Measurements from ENCODE around the gene CUX1. TPM values are rescaled to one million over a fixed set of nuclear protein-coding genes. Genes with fewer than 3 reads are reported as not detected.
"Not testable (repeated sequence)": the region's sequence is repeated elsewhere in the genome, so short reads cannot be mapped to it uniquely, and the experiment has no call there.

The CUX1 gene
- total RNA-seq, 1 donor from 2014 or later, result 56.5 TPM

DNA sequence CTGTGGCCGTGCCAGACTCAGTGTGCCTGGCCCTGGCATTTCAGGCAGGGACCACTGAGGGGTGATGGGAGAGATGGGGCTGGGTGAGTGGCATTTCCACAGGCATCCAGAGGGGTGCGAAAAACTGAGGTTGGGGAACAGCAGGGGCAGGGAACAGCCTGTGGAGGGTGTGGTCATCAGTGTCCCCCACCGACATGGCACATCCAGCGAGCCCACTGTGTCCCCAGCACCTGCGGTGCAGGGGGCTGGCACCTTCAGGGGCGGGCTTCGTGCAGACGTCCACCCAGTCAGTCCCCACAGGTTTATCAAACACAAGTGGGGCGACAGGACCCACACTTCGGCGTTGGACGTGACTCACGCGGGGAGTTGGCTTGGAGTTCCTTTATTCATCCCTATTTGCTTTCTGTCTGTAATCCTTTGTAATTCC, 14.8 kb downstream of the CUX1 start:
- Mint-ChIP-seq H3K27me3 (ENCODE audit: unreplicated experiment) (peaks cover 3% of the 10 kb centered on the region), H3K27ac (ENCODE audit: unreplicated experiment) (no peak overlapping the region), H3K36me3 (ENCODE audit: unreplicated experiment) (no peaks in the 10 kb centered on the region), H3K4me1 (ENCODE audit: low read depth, unreplicated experiment) (peaks cover 2% of the 10 kb centered on the region), H3K9me3 (ENCODE audit: unreplicated experiment) (no peaks in the 10 kb centered on the region), H3K4me3 (ENCODE audit: unreplicated experiment) (no peak overlapping the region)
- no peak for DNase-seq
- TF ChIP-seq, protein P1, sequence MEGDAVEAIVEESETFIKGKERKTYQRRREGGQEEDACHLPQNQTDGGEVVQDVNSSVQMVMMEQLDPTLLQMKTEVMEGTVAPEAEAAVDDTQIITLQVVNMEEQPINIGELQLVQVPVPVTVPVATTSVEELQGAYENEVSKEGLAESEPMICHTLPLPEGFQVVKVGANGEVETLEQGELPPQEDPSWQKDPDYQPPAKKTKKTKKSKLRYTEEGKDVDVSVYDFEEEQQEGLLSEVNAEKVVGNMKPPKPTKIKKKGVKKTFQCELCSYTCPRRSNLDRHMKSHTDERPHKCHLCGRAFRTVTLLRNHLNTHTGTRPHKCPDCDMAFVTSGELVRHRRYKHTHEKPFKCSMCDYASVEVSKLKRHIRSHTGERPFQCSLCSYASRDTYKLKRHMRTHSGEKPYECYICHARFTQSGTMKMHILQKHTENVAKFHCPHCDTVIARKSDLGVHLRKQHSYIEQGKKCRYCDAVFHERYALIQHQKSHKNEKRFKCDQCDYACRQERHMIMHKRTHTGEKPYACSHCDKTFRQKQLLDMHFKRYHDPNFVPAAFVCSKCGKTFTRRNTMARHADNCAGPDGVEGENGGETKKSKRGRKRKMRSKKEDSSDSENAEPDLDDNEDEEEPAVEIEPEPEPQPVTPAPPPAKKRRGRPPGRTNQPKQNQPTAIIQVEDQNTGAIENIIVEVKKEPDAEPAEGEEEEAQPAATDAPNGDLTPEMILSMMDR (IDR thresholded peaks at IDR 0.05; ENCODE audit: partially characterized antibody, unreplicated experiment), result no peak

DNA sequence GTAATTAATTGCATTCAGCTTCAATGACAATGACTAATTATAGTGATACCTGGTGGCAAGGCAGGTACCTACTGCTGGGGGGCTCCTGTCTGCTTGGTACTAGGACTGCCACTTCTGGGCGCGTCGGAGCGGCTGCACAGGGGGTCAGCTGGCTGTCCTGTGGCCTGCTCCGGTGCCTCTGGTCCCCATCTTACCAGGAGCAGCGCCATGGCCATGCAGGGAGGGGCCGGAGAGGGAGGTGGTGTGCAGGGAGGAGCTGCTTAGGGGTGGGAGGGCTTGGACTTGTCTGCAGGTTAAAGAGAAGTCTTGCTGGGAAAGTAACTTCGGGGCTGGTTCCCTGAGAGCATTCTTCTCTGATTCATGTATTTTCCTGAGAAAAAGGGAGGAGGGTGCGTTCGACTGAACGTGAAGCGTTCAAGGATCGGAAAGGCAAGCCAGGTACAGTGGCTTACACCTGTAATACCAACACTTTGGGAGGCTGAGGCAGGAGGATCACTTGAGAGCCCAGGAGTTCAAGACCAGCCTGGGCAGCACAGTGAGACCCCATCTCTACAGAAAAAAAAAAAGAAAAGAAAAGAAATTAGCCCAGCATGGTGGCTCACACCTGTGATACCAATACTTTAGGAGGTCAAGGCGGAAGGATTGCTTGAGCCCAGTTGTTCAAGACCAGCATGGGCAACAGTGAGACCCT, 15.4 kb downstream of the CUX1 start:
- no peak for DNase-seq
- TF ChIP-seq, protein P1 (IDR thresholded peaks at IDR 0.05; ENCODE audit: partially characterized antibody, unreplicated experiment), result no peak
- H3K9me3 Mint-ChIP-seq (ENCODE audit: unreplicated experiment), result peaks cover under 1% of the 10 kb centered on the region
- no peak overlapping the region for H3K4me3 Mint-ChIP-seq (ENCODE audit: unreplicated experiment)
- H3K36me3 Mint-ChIP-seq (ENCODE audit: unreplicated experiment), result no peaks in the 10 kb centered on the region
- peaks cover 3% of the 10 kb centered on the region for H3K27me3 Mint-ChIP-seq (ENCODE audit: unreplicated experiment)
- peaks cover 2% of the 10 kb centered on the region for H3K4me1 Mint-ChIP-seq (ENCODE audit: low read depth, unreplicated experiment)
- no peak overlapping the region for H3K27ac Mint-ChIP-seq (ENCODE audit: unreplicated experiment)

DNA sequence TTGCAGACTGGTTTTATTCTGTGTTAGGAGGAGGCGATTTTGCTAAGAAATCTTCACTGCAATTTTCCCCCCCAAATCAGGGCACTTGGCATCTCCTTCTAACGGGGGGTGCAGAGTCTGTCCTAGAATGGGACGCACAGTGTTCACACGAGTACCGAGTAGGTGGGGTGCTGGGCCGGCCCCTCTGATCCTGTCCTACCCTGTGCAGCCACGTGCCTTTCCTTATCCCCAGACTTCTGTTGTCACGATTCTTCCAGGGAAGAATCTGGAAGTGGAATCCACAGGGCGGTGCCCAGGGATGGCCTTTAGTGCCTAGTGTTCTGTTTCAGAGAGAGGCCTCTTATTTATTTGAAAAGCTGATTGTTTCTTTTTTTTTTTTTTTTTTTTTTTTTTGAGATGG, 16.4 kb downstream of the CUX1 start:
- Mint-ChIP-seq H3K9me3 (ENCODE audit: unreplicated experiment) (peaks cover 2% of the 10 kb centered on the region), H3K27me3 (ENCODE audit: unreplicated experiment) (peaks cover 3% of the 10 kb centered on the region), H3K4me1 (ENCODE audit: low read depth, unreplicated experiment) (peaks cover 3% of the 10 kb centered on the region), H3K27ac (ENCODE audit: unreplicated experiment) (no peak overlapping the region), H3K36me3 (ENCODE audit: unreplicated experiment) (no peaks in the 10 kb centered on the region), H3K4me3 (ENCODE audit: unreplicated experiment) (no peak overlapping the region)
- no peak for DNase-seq
- TF ChIP-seq, protein P1 (IDR thresholded peaks at IDR 0.05; ENCODE audit: partially characterized antibody, unreplicated experiment), result no peak

DNA sequence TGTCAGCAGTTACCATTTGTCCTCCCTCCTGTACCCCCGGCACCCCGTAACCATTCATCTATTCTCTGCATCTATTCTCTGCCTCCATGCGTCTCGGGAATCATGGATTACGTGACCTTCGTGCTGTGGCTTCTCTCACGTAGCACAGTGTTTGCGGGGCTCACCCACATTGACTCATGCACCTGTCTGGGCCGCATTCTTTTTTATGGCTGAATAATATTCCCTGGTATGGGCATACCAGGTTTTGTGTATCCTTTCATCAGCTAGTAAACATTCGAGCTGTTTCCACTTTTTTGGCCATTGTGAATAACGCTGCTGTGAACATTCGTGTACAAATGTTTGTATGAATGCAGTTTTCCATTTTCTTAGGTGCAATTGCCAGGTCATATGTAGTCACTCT, 17.7 kb downstream of the CUX1 start:
- TF ChIP-seq, protein P1 (IDR thresholded peaks at IDR 0.05; ENCODE audit: partially characterized antibody, unreplicated experiment), result no peak
- no peaks in the 10 kb centered on the region for H3K36me3 Mint-ChIP-seq (ENCODE audit: unreplicated experiment)
- H3K4me1 Mint-ChIP-seq (ENCODE audit: low read depth, unreplicated experiment), result peaks cover 10% of the 10 kb centered on the region
- H3K27me3 Mint-ChIP-seq (ENCODE audit: unreplicated experiment), result peaks cover 3% of the 10 kb centered on the region
- H3K27ac Mint-ChIP-seq (ENCODE audit: unreplicated experiment), result no peak overlapping the region
- DNase-seq, result no peak
- H3K4me3 Mint-ChIP-seq (ENCODE audit: unreplicated experiment), result no peak overlapping the region
- H3K9me3 Mint-ChIP-seq (ENCODE audit: unreplicated experiment), result peaks cover 2% of the 10 kb centered on the region

- H3K36me3 Mint-ChIP-seq (ENCODE audit: unreplicated experiment); DNase-seq; H3K27me3 Mint-ChIP-seq (ENCODE audit: unreplicated experiment); H3K9me3 Mint-ChIP-seq (ENCODE audit: unreplicated experiment); H3K4me3 Mint-ChIP-seq (ENCODE audit: unreplicated experiment); H3K27ac Mint-ChIP-seq (ENCODE audit: unreplicated experiment): not testable (repeated sequence)
- H3K4me1 Mint-ChIP-seq (ENCODE audit: low read depth, unreplicated experiment), result peaks cover 10% of the 10 kb centered on the region
Observed at GRCh38 chr7:101837433-101837832, 20.0 kb downstream of the CUX1 start.
